Activated CD8-positive, alpha-beta memory T cell treated with anti-CD3 and anti-CD28 coated beads, Interleukin-2, amount 50 U/mL, for 24 hours (primary cell): ENCODE data around the gene NAPA.
A peak's percentile ranks its signal among the peaks of the same experiment; 100 is the strongest.

Experiments used
- DNase-seq: peaks from one replicate; pipeline ENCODE4 v3.0.0-alpha.2; 2020; ENCODE audit errors: extremely low read depth

NAPA gene

DNA sequence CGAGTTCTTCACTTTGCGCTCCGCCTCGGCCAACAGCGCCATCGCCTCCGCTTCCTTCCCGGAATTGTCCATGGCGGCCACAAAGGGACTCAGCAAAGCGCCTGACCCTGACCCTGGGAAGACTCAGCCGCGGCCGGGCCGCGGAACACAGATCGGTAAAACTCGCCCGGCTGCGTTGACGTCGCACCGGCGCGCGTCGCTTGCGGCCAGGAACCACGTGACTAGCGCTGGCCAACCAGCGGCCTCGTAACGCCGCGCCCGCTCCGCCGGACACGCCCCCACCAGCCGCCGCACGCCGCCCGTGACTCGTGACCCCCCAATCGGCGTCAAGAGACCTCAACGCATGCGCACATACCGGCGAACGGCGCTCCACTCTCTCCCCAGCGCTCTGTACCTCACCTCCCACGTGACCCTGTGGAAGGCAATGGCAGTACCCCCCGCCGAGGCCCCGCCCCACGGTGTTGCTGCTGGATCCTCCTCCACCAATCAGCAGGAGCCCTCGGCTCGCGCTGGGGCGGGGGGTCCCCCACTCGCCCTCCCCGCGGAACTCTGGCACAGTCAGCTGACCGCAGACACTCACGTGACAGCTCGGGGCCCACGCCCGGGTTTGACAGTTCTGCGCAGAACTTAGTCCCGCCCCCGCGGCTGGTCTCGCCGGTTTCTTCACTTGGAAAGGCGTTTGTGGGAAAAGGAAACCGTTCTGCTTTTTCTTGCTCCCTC, at the start of gene NAPA:
Gene NAPA (minus strand): TSS at position 195 of the 720 bp plus-strand sequence. CDS start 123 bp downstream, at position 72.
- DNase-seq, result peak; percentile 100

DNA sequence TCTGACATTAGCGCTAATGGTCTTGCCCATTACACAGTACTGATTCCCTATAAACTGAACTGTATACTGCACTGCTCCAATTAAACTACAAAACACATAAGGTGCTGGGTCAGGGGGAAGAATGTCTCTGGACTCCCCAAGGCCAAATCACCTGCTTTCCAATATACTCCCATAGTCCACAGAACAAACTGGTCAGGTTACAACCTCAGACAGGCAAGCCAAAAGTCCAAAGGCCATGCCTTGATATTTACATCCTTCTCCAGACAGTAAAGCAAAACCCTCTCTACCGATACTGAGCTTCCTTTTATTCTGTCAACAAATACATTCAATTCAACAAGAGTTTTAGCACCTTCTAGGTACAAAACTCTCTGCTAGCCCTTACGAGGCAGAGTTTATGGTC, 49.2 kb upstream of the NAPA start:
- DNase-seq, result no peak

DNA sequence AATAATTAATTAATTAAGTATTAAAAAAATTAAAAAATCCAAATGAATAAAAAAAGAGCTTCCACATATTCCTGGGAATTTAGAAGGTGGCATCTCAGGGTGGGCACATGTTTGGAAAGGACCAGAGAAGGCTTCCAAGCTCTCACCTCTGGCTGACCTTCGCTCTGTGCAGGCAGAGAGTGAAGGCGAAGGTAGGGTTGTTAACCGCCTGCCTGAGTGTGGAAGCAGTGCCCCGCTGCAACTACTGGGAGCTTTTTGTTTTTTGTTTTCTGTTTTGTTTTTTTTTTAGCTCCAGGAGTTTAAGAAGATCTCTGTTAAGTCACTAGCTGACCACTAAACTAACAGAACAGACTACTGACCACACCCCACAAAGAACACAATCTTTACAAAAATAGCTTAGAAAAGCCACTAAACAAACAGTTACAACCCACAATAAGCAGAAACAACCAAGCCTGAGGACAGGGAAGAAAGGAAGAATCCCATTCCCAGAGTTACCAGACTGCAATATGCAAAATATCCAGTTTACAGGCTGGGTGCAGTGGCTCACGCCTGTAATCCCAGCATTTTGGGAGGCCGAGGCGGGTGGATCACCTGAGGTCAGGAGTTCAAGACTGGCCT, 46.7 kb upstream of the NAPA start:
- DNase-seq, result no peak

DNA sequence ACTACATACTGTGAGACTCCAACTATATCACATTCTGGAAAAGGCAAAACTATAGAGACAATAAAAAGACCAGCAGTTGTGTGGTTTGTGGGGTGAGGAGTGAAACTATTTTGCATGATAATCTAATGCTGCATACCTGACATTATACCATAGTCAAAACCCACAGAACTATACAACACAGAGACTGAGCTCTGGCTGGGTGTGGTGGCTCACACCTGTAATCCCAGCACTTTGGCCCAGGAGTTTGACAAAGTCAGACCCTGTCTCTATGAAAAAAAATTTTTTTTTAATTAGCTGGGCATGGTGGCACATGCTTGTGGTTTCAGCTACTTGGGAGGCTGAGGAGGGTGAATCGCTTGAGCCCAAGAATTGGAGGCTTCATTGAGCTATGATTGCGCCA, 46.1 kb upstream of the NAPA start:
- DNase-seq, result no peak

DNA sequence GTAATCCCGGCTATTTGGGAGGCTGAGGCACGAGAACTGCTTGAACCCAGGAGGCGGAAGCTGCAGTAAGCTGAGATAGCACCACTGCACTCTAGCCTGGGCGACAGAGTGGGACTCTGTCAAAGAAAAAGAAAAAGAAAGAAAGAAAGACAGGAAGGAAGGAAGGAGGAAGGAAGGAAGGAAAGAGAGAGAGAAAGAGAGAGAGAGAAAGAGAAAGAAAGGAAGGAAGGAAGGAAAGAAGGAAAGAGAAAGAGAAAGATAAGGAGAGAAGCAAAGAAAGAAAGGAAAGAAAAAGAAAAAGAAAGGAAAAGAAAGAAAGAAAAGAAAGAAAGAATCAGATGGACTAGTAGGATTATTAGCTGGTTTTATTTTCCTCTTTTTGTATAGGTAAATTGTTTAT, 35.3 kb upstream of the NAPA start:
- no peak for DNase-seq

DNA sequence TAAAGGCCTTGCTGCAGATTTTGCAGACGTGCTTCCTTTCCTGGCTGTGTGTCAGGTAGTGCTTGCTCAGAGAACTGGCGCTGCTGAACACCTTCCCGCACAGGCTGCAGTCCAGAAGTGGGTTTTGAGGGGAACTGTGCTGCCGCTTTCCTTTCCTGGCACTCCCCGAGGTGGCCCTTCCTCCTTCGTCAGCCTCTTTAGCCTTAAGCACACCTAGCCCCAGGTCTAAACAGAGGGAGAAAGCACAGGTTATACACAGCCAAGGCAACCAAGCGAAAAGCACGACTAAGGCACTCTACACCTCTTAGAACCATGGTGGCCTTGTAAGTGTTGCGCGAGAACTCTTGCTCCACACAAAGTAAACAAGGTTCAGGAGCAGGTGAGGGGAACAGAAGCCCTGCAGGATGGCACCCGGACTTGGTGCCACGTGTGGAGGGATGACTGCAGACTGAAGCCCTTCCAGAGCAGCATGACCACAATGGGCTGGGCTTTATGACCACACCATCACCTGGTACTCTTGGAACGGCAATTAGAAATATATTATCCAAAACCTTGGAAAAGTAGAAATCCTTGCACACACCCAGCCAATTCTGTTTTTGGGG, 34.5 kb upstream of the NAPA start:
- no peak for DNase-seq

DNA sequence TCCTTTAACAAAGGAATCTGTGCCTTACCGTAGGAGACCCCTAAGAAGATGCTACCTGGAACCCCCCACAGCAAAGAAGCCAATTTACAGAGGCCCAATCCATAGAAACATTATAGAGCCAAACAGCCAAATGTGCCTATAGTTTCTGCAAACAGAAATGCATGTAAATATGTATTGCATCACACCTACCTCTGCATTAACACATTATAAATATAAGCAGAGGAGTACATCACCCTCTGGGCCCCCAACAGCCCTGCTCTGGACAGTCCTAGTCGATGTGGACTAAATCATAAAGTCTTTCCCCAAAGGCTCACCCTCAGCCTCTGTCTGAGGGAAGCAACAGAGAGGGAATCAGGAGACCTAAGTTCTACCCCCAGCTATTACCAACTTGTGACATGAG, 32.3 kb upstream of the NAPA start:
- no peak for DNase-seq

DNA sequence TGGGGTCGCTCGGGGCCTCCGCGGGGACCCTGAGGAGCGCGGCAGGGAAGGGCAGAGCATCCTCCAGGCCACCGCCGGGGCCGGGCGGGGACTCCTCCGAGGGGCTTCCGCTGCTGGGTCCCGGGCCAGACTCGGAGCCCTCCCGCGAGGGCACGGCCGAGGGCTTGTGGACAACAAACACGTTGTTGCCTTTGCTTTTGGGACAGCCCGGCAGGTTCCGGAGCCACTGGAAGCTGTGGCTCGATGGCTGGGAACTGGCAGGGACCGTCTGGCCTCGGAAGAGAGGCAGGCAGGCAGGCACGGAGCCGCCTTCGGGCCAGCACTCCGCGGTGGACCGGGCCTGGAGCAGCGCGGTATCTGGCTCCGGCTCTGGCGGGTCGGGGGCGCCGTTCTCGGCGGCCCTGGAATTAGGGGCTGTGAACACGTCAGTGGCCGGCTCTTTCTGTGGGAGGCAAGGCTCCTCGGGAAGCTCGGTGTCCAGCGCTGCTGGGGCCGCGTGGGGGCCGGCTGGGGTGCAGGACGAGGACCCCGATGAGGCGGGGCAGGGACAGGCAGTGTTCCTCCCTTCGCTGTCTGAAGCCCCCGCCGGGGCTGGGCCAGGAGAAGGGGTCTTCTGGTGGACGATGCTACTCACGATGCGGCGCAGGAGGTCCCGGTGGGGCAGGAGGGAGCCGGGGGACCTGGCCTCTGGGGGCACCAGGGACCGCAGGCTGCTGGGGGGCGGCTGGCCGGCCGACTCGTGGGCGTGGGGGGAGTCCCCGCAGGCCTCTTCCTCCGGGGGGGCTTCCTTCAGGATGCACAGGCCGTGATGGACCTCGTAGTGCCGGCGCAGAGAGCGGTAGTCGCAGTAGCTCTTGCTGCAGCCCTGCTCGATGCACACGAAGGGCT, 30.4 kb upstream of the NAPA start:
- DNase-seq, result no peak

DNA sequence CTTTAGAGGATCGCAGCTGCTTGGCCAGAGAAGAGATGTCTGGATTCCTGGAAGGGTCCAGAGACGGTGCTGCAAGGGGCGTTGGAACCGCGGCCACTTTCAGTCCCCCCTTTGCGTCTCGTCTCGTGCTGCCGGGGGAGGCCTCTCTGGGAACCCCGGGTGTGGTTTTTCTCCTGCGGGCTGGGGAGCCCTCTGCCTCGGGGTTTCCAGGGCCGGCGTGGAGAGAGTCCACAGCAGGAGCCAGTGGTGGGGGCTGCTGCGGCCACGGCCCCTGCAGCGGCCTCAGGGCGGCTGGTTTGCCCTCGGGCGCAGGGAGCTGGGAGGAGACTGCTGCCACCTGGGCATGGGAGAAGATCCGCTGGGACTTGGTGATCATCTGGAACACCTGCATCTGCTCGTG, 29.6 kb upstream of the NAPA start:
- no peak for DNase-seq

DNA sequence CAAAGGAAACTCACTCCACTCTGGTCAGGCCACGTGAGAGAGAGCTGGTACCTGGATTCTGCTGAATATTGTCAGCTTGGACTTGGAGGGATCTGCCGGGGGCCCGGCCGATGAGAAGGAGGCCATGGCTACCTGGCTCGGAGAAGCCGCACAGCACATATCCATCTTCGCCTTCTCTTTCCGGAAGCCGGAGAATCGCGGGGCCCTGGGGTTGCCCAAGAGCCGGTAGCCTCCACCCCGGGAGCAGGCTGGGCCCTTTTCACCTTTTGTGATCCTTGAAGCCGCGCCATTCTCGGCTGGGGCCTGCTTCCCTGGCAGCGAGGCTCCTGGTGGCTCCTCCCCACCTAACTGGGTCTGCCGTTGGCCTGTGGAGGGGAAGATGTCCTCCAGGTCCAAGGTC, 29.2 kb upstream of the NAPA start:
- no peak for DNase-seq

DNA sequence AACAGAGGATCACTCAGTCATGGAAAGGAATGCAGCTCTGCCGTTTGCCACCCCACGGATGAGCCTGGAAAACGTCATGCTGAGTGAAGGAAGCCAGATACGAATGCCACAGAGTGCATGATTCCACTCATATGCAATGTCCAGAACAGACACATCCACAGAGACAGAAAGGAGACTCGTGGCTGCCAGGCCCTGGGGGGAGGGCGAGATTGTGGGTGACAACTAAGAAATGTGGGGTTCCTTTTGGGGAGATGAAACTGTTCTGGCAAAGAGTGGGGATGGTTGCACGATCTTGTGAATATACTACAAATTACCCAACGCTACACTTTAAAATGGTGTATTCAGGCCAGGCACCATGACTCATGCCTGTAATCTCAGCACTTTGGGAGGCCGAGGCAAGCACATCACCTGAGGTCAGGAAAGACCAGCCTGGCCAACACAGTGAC, 27.2 kb upstream of the NAPA start:
- no peak for DNase-seq

DNA sequence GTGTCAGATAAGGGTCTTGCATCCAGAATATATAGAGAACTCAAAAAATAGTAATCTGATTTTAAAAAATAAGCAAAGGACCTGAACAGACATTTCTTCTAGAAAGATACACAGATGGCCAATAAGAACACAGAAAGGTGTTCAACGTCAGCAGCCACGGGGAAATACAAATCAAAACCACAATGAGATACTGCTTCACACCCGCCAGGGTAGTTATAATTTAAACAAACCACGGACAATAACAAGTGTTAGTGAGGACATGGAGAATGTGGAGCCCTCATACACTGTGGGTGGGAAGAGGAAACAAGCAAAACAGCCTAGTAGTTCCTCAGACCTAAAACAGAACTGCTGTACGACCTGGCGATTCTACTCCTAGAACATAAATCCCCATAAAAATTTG, 26.7 kb upstream of the NAPA start:
- DNase-seq, result no peak

DNA sequence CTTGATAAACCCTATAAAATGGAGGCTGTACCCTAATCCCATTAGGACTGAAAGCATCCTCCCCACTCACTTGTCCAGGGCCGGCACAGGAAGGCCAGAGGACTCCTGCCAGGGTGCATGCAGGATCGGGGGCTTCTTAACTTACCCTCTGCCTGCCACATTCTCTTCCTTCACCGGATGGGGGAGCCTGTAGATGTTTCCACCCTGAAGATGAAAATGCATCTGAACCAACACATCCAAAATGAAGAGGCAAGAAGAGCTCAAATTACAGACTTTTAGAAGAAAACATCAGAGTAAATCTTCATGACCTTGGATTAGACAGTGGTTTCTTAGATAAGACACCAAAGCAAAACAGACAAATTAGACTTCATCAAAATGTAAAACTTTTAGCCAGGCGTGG, 25.9 kb upstream of the NAPA start:
- no peak for DNase-seq

DNA sequence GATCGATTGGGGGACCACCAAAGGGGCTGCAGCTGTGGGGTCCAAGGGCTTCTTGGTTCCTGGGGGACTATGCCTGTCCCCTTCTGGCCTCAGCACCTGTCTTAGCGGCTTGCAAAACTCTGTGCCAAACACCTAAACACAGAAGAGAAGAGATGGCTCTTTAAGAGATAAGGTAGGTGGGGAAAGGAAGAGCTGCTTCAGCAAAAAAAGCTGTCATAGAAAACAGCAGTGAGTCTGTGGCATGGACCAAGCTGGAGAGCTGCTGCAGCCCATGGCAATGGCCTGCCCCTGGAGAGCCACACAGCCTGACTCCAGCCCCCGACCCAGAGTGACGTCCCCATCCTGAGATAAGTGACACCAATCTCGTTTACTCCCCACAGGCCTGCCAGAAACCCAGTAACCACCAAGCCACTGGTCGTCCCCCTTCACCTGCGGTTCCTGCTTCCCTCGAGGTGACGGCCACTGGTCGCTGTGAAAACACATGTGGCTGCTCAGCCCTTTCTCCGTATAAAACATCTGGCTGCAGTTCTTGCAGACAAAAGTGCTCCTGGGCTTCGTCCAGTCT, 25.0 kb upstream of the NAPA start:
- DNase-seq, result no peak

DNA sequence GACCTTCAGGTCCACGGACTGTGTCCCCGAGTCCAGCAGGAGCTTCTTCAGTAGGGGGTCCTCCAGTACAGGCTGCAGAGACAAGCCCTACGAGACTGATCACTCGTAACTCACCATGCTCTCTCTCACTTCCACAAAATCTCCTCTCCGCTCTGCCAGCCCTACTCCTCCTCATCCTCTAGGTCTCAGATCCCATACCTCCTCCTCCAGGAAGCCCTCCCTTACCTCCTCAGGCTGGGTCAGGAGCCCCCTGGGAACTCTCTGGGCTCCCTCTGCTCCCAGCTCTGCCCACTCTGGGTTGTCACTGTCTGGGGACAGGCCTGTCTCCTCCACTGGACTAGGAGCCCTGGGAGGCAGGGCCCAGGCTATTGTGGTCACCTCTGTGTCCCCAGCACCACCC, 23.9 kb upstream of the NAPA start:
- no peak for DNase-seq

DNA sequence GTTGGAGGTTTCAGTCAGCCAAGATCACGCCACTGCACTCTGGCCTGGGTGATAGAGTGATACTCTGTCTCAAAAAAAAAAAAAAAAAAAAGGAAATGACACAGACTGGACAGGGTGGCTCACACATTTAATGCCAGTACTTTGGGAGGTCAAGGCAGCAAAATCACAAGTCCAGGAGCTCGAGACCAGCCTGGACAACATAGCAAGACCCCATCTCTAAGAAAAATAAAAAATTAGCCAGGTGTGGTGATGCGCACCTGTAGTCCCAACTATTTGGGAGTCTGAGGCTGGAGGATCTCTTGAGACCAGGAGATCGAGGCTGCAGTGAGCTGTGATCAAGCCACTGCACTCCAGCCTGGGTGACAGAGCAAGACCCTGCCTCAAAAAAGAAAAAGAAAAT, 22.6 kb upstream of the NAPA start:
- DNase-seq, result no peak

DNA sequence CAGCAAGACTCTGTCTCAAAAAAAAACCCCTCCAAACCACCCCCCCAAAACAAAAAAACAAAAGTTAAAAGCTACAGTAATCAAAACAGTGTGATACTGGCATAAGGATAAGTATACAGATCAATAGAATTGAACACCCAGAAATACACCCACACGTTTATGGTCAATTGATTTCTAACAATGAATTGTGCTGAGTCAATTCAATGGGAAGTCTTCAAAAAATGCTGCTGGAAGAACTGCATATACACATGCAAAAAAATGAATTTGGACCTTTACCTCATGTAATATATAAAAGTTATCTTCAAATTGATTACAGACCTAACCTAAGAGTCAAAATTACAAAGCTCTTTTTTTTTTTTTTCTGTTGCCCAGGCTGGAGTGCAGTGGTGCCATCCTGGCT, 19.8 kb upstream of the NAPA start:
- no peak for DNase-seq

DNA sequence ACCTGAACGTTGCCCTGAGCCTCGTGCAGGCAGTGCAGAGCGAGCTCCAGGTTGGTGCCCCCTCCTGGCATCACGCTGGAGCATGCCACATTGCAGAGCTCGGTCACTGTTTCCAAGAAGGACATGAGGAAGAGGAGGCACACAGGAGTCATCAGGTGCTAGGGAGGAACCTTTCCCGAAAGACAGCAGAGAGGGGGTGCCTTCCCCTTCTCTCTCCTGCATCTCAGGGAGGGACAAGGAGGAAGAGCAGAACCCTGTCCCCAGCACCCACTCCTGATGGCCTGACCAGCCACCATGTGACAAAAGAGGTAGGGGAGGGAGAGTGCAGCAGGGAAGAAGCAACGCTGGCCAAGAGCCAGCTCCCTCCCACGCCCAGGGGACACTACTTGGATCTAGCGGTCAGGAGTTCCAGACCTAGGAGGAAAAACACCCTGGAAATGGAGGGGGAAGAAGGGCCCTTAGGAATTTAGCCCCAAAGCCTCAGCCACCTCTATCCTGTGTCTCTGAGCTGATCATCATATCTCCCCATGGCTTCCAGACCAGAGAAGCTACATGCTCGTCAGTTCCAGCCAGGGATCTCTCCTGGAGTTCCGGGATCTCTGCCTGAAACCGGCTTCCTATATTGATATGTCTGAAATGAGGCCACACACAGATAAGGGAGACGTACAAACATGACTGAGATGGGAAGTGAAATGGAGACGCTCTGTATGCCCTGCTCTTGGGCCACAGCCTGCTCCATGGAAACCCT, 17.0 kb upstream of the NAPA start:
- no peak for DNase-seq

DNA sequence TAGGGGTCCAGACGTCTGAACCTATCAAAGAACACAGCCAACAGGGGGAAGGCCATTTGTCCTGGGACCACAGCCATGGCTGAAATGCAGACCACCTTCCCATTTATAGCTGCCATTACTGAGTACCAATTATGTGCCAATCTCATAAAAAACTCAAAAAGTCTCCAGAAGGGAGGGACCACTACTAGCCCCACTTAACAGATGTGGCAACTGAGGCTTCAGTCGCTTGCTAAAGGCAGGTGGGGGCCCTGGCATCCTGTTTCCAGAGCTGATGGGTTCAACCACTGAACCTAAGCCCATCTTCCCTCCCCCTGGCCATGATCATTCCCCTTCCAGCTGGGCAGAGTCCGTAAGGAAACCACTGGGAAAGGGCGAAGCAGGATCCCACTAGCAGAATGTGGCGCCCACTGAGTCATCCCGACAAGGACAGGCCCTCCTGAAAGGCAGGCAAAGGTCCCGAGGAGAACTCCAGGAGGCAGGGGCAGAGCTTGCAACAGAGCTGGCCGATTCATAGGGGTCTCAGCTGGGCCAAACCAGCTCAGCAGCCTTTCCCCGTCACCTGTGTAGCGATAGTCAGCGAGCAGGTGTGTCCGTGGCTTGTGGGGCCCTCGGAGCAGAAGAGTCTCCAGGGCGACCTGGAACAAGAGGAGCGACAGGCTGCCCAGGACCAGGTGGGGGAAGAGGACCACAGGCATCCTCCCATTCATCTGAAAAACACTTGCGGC, 14.3 kb upstream of the NAPA start:
- DNase-seq, result no peak

DNA sequence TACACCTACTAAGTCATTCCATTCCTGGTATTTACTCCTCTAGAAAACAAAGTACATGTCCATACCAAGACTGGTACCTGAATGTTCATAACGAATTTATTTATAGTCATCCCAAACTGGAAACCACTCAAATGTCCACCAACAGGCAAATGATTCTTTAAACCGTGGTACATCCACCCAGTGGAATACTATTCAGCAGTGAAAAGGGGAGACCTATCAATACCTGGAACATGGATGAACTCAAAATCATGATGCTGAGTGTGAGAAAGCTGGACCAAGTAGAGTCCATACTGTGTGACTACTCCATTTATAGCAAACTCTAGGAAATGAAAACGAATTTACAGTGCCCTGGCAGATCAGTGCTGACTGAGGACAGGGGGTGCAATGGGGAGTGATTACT, 11.9 kb upstream of the NAPA start:
- DNase-seq, result no peak

DNA sequence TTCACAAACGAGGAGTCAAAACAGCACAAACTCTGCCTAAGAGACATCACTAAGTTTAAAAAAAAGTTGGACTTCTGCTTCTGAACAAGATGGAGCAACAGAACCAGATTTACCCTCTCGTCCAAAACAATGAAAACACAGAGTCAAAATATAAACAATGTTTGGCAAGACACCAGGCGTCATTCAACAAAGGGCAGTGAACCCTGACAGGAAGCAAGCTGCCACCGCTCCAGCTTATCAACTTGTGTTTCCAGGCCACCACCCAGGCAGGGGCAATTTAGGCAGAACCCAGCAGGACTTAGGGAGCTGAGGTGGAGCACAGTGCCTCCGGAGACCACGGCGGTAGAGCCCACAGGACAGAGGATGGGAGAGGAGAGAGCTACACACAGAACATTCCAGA, 8.6 kb upstream of the NAPA start:
- no peak for DNase-seq
